Thyroid gland (tissue), 4 donors: ENCODE measurements around the gene BCR. TPM values are rescaled to one million over a fixed set of nuclear protein-coding genes. Genes with fewer than 3 reads are reported as not detected.
"Not testable (repeated sequence)": the region's sequence is repeated elsewhere in the genome, so short reads cannot be mapped to it uniquely, and the experiment has no call there.

Source experiments
- DNase-seq, 2 donors: peaks; one replicate each; pipeline ENCODE4 v3.0.0-alpha.2; 2019
- H3K27ac ChIP-seq, 3 donors: fragments of 200-600 bp; sonication (generic); 1 replicate in 2 of 3; 2 replicates in 1 of 3; pipeline ENCODE4 v1.5.1; 2016 to 2019; ENCODE audit warnings: mild to moderate bottlenecking in 1 of 3, moderate library complexity in 1 of 3
- H3K27me3 ChIP-seq: fragments of 200-600 bp; sonication (generic); one replicate; pipeline ENCODE4 v1.5.1; 2019
- H3K36me3 ChIP-seq, 2 donors: fragments of 200-600 bp; sonication (generic); one replicate each; pipeline ENCODE4 v1.5.1; 2016 to 2019
- H3K4me1 ChIP-seq, 2 donors: fragments of 200-600 bp; sonication (generic); one replicate each; pipeline ENCODE4 v1.5.1; 2017 to 2019
- H3K4me3 ChIP-seq, 3 donors: fragments of 200-600 bp; sonication (generic); replicated peaks in 1 of 3; 1 replicate in 2 of 3; 2 replicates in 1 of 3; pipeline ENCODE4 v1.5.1; 2016; ENCODE audit warnings: mild to moderate bottlenecking in 1 of 3
- H3K9me3 ChIP-seq: fragments of 200-600 bp; sonication (generic); one replicate; pipeline ENCODE4 v1.5.1; 2017
- CTCF ChIP-seq, 6 experiments: fragments of 200-600 bp in 3 of 6; fragments of 450-650 bp in 3 of 6; sonication (generic) in 3 of 6; IDR thresholded peaks; one replicate each; pipeline ENCODE4 v1.5.1; 2016 to 2019; ENCODE audit warnings: antibody characterized with exemption in 6 of 6, mild to moderate bottlenecking in 2 of 6, inconsistent platforms in 1 of 6, moderate library complexity in 1 of 6
- POLR2A ChIP-seq, 2 donors: fragments of 450-650 bp; IDR thresholded peaks; one replicate each; pipeline ENCODE4 v1.6.1; 2017; ENCODE audit warnings: antibody characterized with exemption in 2 of 2, mild to moderate bottlenecking in 2 of 2, moderate library complexity in 1 of 2
- whole genome bisulfite sequencing, 2 donors: methylation state at CpG; one replicate each; pipeline ENCODE4 v1.1.5; 2017; 5-methylcytosine and 5-hydroxymethylcytosine counted together
- intact Hi-C: fragments of 100-400 bp; cut with DNase I; formaldehyde crosslinking; loops from one replicate; pipeline ENCODE4 v1.15.1; 2023
- total RNA-seq, 4 donors: library from RNA; depleted of rRNA; stranded (reverse); fragments of >200 nt; gene quantifications; one replicate each; pipeline ENCODE4 v1.2.3, GENCODE V29; 2016

BCR gene
- total RNA-seq, 4 donors from 2014 or later, result 80.1 to 127 (median 87.7) TPM

- TF ChIP-seq CTCF (IDR thresholded peaks at IDR 0.05) (no peak), POLR2A (IDR thresholded peaks at IDR 0.05) (no peak)
- 67 to 71% methylated on average over 6 of the region's 6 CpGs for WGBS, 2 donors
- intact Hi-C loops, result no loop called here
These were observed 144.9 kb downstream of the BCR start for GRCh38 chr22:23325183-23325582.

GRCh38 chr22:23333822-23334221 is 153.5 kb downstream of the BCR start:
- H3K4me1 ChIP-seq, intact Hi-C loops, H3K36me3 ChIP-seq, DNase-seq, H3K9me3 ChIP-seq, H3K4me3 ChIP-seq, H3K27ac ChIP-seq, H3K27me3 ChIP-seq: not testable (repeated sequence)

More at GRCh38 chr22:23325183-23325582, 144.9 kb downstream of the BCR start:
- Histone ChIP-seq H3K27ac (no peak overlapping the region), H3K4me1 (no peaks in the 10 kb centered on the region), H3K27me3 (no peaks in the 10 kb centered on the region), H3K4me3 (no peak overlapping the region), H3K9me3 (no peaks in the 10 kb centered on the region), H3K36me3 (no peaks in the 10 kb centered on the region)
- no peak for DNase-seq

GRCh38 chr22:23337672-23338071 is 157.4 kb downstream of the BCR start:
- WGBS, 2 donors, result 88 to 92% methylated on average over 4 to 5 of the region's 9 CpGs
- H3K36me3 ChIP-seq, H3K4me1 ChIP-seq, intact Hi-C loops, DNase-seq, H3K4me3 ChIP-seq, H3K27me3 ChIP-seq, H3K9me3 ChIP-seq, H3K27ac ChIP-seq: not testable (repeated sequence)

- H3K36me3 ChIP-seq, DNase-seq, H3K27me3 ChIP-seq, H3K27ac ChIP-seq, intact Hi-C loops, H3K9me3 ChIP-seq, H3K4me1 ChIP-seq, H3K4me3 ChIP-seq: not testable (repeated sequence)
- 86 to 88% methylated on average over 10 of the region's 10 CpGs for WGBS, 2 donors
These were observed 161.8 kb downstream of the BCR start for GRCh38 chr22:23341942-23342695.

GRCh38 chr22:23351321-23351720 is 171.0 kb downstream of the BCR start:
- intact Hi-C loops, result no loop called here
- no peak for DNase-seq
- H3K4me1 ChIP-seq, result no peaks in the 10 kb centered on the region
- TF ChIP-seq CTCF (IDR thresholded peaks at IDR 0.05), result no peak
- no peak for TF ChIP-seq POLR2A (IDR thresholded peaks at IDR 0.05)
- no peaks in the 10 kb centered on the region for H3K36me3 ChIP-seq
- WGBS, 2 donors, result 75 to 78% methylated on average over 1 of the region's 1 CpG
- H3K4me3 ChIP-seq, result no peak overlapping the region
- H3K27ac ChIP-seq, result no peak overlapping the region
- H3K27me3 ChIP-seq, result no peaks in the 10 kb centered on the region
- H3K9me3 ChIP-seq, result no peaks in the 10 kb centered on the region

- no peak for DNase-seq
- Histone ChIP-seq H3K4me3 (no peak overlapping the region), H3K4me1 (no peaks in the 10 kb centered on the region), H3K9me3 (no peaks in the 10 kb centered on the region), H3K27ac (no peak overlapping the region), H3K36me3 (no peaks in the 10 kb centered on the region), H3K27me3 (no peaks in the 10 kb centered on the region)
- intact Hi-C loops, result no loop called here
- TF ChIP-seq CTCF (IDR thresholded peaks at IDR 0.05), result no peak
- TF ChIP-seq POLR2A (IDR thresholded peaks at IDR 0.05), result no peak
- WGBS, 2 donors, result 79 to 90% methylated on average over 1 of the region's 1 CpG
These were observed 172.7 kb downstream of the BCR start for GRCh38 chr22:23353004-23353403.
